Stimulated activated CD8-positive, alpha-beta memory T cell treated with anti-CD3 and anti-CD28 coated beads, Interleukin-2, amount 100 ng/mL, for 48 hours (primary cell): ENCODE measurements around the gene WDR1.

Source experiments
- DNase-seq, 2 donors: peaks; one replicate each; pipeline ENCODE4 v3.0.0-alpha.2; 2020; ENCODE audit warnings: low read depth in 2 of 2

The WDR1 gene

GRCh38 chr4:10066670-10067651 is 49.6 kb downstream of the WDR1 start:
- DNase-seq: no peak

GRCh38 chr4:10066206-10066605 is 50.4 kb downstream of the WDR1 start:
- no peak for DNase-seq

- no peak for DNase-seq
Measured at GRCh38 chr4:10063544-10064300, 52.9 kb downstream of the WDR1 start.

- DNase-seq: no peak
Measured at GRCh38 chr4:10061650-10062415, 54.8 kb downstream of the WDR1 start.

- no peak for DNase-seq
Measured at GRCh38 chr4:10058371-10058770, 58.2 kb downstream of the WDR1 start.

DNA sequence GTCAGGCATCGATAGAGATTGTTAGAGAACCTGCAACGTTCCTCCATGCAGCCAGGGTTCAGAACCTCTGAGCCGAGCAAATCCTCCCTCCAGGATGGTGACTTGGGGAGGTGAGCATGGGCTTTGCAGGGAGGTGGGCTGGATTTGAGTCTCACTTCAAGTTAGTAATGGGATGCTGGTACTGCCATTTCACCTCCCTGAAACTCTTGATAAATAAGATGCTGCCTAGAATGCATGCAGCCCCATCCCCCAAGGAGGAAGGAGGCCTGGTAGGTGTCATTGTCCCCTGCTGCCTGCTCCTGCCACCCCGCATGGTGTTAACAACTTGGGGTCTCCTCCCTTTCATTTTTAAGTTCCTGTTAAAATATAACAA is 59.6 kb downstream of the WDR1 start:
- no peak for DNase-seq

DNA sequence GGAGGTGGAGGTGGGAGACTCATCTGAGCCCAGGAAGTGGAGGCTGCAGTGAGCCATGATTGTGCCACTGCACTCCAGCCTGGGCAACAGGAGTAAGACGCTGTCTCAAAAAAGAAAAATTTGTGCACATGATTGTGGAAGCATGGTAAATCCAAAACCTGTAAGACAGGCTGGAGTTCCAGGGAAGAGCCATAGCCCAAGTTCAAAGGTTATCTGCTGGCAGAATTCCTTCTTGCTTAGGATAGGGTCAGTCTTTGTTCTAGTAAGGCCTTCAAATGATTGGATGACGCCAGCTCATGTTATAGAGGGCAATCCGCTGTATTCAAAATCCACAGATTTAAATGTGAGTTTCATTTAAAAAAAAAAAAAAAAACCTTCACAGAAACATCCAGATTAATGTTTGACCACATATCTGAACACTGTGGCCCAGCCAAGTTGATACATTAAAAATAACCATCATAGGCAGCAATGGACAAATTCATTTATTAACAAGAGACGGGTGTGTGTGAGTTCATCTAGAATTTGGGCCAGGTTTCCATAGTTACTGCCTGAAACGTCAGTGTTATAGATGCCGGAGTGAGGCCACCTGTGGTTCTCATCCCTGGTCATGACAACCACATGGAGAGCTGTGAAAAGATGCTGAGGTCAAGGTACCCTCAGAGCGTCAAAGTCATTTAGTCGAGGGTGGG is 60.1 kb downstream of the WDR1 start:
- DNase-seq: no peak

DNA sequence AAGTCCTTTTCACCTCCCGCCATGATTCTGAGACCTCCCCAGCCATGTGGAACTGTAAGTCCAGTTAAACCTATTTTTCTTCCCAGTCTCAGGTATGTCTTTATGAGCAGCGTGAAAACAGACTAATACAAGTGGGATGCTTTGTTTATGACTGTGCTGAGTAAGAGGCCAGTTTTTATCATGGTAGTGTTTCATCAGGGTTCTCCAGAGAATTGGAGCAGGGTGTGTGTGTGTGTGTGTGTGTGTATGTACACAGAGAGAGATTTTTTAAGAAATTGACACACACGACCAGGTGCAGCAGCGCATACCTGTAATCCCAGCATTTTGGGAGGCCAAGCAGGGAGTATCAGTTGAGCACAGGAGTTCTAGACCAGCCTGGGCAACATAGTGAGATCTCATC is 60.7 kb downstream of the WDR1 start:
- no peak for DNase-seq

- DNase-seq: no peak
Measured at GRCh38 chr4:10054571-10055041, 62.0 kb downstream of the WDR1 start.

DNA sequence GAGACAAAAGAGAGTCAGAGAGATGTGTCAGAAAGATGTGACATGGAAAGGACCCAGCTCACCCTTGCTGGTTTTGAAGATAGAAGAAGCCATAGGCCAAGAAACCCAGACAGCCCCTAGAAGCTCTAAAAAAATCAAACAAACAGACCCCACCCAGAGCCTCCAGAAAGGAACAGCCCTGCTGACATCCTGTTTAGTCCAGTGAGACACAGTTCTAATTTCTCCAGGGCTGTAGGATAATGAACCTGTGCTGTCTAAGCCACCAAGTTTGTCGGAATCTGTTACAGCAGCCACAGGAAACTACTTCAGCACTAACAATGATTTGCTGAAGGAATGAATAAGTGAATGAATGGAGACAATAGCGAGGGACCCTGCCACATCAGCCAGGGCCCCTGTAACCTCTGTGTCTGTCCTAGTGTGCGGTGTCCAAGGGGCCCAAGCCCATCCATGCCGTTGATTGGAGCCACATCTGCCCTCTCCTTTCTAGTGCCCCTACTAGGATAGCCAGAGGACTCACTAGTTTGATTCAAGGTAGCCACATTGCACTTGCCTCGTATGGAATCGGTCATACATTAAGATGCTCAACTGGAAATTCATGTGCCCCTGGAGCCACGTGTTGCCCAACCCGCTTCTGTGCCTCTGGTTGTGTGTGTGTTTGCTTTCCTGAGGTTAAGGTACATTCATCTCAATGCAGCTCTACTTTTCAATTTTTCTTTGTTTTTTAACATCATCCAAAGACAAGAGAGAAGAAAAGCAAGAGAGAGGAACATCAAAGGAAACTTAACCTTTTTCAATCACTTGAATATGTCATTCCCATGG is 62.8 kb downstream of the WDR1 start:
- no peak for DNase-seq

DNA sequence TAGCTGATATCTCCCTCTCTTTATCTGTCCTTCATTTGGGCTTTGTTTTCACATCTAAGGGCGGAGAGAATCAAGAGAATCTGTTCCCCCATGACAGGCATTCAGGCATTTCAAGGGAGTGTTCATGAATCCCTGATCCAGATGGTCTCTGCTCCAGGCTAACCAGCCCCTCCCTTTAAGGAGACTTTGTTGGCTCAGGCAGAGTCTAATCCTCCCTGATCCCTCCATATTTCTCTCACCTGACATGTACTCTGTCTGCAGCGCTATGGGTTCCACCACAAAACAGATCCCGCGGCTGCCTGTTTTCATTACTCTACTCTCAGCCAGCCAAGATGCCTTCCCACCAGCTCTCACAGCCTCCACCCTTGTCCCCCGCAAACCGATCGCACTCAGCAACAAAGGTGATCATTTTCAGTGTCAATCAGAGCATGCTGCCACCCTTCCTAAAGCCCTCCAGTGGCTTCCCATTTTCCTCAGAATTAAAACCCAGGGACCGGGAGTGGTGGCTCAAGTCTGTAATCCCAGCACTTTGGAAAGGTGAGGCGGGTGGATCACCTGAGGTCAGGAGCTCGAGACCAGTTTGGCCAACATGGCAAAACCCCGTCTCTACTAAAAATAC is 65.0 kb downstream of the WDR1 start:
- no peak for DNase-seq

GRCh38 chr4:10050721-10051120 is 65.9 kb downstream of the WDR1 start:
- no peak for DNase-seq

DNA sequence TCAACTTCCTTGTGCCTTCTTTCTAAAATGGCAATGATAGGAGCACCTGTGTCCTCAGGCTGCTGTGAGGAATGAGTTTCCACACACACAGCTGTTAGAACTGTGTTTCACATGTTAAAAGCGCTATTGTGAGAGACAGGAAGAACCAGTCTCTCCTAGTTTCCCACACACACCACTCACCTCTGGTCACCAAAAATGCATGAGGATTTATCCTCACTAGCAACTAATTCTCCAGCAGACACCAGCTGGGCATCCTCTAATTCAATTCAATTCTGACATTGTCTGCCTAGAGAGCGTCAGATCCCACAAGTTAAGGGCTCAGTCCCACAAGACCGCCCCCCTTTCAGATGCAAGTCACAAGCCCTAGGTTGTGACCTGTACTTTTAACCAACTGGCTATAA is 66.3 kb downstream of the WDR1 start:
- DNase-seq: no peak

DNA sequence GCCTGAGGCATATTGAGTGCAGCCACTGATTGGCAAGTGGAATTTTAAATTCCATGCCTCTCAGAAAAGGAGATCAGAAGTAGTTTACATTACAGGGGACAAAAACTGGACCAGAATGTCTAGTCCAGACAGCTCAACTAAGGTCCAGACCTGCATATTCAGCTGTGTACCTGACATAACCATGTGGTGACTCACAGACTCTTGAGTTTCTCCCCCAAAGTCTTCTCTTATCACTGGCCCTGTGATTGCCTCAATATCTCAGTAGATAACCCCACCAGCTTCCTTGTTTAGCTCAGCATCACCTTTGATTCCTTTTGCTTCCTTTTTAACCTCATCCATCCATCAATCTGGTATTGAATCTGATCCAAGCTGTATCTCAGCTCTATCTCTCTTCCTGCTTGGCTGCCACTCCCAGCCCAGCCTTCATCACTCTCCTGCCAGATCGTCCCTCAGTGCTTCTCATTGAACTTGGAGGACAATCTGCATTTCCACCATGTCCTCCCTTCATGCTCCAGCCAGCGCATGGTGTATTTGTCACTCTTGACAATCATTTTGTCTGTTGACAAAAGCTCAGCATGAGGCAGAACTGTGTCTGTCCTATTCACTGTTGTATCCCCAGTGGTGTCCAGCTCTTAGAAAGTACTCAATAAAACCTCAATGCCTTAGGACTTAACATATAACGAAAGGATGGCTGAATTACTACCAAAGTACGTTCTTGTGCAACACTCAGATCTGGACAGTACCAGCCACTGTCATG is 67.5 kb downstream of the WDR1 start:
- DNase-seq: no peak

DNA sequence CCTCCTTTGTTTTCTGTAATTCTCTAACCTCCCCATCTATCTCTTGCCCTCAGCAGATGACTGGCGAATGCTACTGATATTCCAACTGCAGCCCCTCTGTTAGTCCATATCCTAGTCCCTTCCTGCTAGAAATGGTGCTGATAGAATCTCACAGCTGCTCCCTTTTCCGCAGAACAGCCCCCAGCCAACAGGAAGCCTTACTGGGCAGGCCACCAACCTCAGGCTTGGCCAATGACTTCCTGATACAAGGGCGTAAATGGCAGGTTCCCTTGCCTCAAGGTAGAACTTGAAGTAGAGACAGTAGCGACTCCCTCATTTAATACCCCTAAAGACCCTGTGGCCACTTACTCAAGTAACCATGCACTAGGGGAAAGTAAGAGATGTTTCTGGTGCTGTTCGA is 68.6 kb downstream of the WDR1 start:
- DNase-seq: no peak

- no peak for DNase-seq
Measured at GRCh38 chr4:10046471-10046870, 70.1 kb downstream of the WDR1 start.

GRCh38 chr4:10045481-10045880 is 71.1 kb downstream of the WDR1 start:
- no peak for DNase-seq

DNA sequence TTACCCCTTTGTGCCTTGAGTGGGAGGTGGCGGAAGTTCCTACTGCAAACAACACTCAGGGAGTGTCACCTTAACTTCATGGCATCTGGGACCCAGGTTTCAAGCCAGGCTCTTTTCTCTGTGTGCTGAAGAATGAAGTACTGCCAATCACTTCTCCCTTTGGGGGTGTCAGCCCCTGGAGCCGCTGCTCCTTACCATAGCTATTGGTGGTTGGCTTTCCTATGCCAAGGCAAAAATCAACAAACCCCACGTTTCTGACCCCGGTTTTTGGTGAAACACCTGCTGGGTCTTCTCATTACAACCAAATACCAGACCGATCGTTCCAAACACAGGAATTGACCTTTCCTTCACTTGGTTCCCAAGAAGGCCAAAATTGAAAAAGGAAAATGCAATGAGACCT is 75.6 kb downstream of the WDR1 start:
- no peak for DNase-seq
